HG02571 (cell line): ENCODE measurements around the gene NOX3.
"Not testable (repeated sequence)": the region's sequence is repeated elsewhere in the genome, so short reads cannot be mapped to it uniquely, and the experiment has no call there.

Experiments
- ATAC-seq: cut with Tn5 transposase; IDR thresholded peaks from one replicate; pipeline ENCODE4 v1.9.1; 2021; ENCODE audit warnings: mild to moderate bottlenecking, moderate library complexity; ENCODE audit not compliant: unreplicated experiment

The NOX3 gene, protein sequence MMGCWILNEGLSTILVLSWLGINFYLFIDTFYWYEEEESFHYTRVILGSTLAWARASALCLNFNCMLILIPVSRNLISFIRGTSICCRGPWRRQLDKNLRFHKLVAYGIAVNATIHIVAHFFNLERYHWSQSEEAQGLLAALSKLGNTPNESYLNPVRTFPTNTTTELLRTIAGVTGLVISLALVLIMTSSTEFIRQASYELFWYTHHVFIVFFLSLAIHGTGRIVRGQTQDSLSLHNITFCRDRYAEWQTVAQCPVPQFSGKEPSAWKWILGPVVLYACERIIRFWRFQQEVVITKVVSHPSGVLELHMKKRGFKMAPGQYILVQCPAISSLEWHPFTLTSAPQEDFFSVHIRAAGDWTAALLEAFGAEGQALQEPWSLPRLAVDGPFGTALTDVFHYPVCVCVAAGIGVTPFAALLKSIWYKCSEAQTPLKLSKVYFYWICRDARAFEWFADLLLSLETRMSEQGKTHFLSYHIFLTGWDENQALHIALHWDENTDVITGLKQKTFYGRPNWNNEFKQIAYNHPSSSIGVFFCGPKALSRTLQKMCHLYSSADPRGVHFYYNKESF

DNA sequence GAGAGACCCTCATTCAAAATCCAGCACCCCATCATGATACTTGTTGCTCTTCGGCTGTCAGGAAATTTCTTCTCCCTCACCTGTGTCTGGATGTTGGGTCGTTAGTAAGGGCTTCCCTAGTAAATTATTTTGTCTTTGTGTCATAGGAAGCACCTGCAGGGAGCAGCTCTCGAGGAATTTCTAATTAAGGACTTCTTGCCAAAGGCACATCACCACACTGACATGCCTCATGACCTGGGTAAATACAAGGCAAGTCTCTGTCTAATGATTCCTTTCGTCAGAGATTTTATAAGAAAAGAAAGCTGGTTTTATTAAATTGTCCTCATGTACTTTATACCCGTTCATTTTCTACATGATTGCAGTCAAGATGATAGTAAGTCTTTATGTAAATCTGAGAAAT is at the start of gene NOX3:
Gene NOX3 (minus strand): TSS at position 74 of the 400 bp plus-strand sequence. CDS start 39 bp downstream, at position 35.
- ATAC-seq: no peak

DNA sequence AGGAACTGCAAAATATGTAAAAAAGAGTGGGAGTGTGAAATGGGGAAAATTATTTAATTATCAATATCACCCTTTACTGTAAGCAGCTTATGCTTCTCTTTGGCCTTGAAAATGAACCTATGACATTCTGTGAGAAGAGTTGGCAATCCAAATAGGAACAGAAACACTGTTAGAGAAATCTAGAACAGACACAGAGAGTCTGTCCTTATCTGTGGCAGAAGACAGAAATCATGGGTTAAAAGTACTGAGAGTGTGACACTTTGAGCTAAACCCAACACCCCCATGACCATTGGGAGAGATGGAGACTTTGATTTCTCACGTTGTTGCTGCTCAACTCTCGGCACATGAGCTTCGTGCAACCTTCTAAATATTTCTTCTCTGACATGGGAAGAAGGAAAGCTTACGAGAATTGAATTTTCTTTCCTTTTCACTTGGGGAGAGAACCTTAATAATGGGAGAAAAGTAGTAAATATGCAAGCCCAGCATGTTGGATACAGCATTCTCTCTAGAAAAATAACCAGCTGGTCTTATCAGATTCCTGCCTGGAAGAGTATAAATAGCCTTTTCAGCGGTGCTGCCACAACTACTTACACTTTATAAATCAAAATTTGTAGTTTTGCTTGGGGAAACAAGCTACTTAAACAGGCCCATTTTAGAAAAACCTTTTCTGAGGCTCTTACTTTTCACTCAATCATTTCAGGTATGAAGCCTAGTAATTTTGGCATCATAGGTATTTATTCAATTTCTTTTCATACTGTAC is 49.4 kb upstream of the NOX3 start:
- no peak for ATAC-seq

DNA sequence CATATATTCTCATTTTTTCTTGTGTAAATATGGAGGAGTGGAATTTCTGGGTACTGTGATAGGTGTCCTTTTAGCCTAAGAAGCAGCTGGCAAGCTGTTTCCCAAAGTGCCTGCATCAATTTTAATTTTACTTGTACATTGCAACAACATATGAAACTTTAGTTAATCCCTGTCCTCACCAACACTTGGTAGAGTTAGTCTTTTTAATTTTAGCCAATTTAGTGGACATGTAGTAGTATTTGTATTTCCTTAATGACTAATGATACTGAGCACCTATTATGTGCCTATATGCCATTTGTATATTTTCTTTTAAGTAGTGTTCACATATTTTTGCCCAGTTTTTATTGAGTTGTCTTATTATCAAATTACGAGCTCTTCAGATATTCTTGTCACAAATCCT is 46.8 kb upstream of the NOX3 start:
- ATAC-seq: no peak

DNA sequence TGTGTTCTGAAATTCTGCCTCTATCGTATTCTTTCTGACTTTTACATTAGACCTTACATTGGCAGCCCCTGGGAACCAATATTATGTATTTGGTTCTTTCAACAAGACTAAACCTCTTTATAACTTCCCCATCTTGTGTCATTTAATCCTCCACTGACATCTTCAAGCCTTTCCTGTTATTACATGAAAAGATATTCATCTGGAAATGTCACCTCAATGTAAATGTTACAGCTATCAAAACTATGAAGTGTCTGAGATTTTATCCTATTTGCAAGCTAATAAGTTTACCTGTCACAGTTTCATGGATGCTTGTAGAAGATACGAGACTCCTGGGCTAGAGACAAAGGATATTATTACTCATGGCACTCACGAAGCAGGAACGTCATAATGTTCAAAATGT is 43.9 kb upstream of the NOX3 start:
- ATAC-seq: no peak

DNA sequence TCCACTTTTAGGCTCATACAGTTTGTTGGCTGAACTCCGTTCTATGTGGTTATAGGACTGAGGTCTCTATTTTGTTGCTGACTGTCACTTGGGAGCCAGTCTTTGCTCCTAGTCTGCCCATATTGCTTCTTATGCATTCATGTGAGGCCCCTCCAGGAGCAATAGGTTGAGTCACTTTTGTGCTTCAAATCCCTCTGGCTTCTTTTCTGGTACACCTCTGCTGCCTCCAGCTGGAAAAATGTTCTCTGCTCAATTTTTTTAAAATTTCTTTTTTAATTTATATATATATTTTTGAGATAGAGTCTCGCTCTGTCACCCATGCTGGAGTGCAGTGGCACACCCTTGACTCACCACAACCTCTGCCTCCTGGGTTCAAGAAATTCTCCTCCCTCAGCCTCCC is 42.7 kb upstream of the NOX3 start:
- ATAC-seq: no peak

DNA sequence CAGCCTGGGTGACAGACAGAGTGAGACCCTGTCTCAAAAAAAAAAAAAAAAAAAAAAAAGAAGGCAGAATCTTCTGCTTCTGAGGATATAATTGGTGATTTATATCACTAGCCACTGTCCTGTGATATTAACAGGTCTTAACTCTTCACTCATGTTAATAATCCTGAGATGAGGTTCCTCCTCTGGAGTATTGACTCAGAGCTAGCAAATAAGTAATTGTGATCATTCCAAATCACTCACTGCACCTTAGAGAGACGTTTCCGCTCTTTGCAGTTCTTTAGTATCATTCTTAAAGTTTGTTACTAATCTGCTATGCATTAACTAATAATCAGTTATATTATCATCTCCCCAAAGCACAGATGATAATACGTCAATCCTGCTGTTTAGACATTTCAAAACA is 41.6 kb upstream of the NOX3 start:
- ATAC-seq: no peak

DNA sequence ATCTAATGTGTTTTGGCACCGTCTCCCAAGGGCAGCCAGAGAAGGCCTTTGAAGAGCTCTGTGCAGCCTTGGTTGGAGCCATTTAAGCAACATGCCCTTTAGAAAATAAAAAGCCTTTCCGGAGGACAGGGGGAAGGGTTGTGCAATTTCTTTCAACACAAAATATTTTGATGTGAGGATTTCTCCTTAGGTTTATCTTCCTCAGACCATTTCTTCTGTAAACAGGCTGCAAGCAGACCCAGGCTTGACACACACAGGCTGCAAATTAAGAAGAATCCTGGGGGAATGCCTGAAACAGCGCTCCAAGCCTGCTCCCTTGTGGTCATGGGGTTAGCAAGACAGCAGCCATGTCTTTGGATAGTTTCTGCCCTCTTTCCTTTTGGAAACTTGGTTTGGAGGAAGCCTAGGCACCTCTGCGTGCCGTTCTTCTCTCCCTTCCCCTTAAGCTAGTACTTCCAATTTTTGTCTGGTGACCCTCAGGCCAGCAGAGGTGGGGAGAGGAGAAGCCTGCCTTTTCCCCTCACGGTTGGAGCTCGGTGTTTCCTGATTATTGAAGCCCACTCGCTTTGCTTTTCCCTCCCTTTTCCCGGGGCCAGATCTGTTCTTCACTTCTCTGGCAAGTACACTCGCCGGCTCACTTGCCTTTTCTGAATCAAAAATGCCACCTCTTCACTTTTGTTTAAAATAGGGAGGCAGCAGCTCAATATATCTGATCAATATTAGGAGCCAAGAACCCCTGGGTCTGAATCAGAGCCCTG is 39.6 kb upstream of the NOX3 start:
- ATAC-seq: no peak

DNA sequence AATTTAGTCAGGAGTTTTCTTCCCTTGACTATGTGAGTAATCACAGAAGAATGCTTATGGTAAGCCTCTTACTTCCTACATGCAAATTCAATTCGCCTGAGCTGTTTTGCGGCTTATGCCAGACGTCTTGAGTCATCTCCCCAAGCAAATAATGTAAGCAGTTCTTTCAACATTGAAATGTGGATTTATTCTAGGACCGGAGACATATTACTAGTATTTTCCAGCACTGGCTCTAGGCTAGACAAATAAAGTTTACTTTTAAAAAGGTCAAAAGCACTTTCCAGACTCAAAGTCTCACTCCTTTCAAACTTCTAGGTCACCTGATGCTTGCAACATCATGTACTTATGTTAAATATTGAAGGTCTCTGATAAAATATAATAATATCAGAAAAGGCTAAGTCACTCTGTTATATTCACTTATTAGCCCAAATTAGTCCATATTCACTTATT is 38.1 kb upstream of the NOX3 start:
- ATAC-seq: peak; percentile 89

DNA sequence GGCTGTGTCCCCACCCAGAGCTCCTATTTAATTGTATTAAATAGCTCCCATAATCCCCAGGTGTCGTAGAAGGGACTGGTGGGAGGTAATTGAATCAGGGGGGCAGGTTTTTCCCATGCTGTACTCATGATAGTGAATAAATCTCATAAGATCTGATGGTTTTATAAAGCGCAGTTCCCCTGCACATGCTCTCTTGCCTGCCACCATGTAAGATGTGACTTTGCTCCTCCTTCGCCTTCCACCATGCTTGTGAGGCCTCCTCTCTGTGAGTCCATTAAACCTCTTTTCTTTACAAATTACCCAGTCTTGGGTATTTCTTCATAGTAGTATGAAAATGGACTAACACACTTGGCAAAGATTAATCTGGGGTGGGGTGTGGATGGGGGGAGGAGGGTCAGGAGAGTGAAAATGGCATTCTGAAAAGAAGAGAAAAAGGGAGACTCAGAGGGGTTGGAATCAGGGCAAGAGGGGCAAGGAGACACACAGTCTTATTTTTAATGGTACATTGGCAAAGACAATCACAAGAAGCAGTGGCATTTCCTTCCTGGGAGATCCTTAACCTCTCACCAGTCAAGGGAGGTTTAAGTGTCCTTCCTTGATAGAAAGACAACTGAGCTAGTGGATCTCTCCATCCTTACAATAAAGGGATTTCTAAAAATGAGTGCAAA is 37.5 kb upstream of the NOX3 start:
- ATAC-seq: no peak

DNA sequence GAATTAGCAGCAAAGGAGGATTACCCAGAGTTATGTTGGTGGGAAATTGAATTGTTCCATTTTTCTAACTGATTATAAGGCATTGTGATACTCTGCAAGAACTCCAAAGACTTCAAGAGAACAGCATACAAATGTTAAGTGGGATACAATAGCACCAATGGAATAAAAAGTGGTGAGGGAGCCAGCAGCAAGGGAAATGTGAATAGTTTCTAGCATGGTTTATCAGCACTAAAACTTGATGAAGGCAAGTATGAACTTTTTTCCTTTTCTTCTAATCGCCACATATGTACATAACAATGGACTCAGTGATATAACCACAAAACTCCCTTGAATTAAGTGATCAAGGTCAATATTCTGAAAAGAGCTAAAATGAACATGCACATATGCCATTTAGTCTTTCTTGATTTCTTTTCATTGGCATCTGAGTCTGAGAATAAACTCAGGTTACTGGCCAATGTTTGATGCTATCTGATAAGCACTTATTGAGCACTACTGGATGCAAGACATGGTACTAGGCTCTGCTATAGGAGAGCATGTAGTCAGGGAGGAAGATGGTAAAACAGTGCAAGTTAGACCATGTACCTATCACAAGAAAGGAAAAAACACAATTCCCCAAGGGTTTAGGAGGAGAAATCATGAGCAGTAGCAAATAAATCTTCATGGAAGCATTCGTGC is 36.6 kb upstream of the NOX3 start:
- ATAC-seq: no peak

DNA sequence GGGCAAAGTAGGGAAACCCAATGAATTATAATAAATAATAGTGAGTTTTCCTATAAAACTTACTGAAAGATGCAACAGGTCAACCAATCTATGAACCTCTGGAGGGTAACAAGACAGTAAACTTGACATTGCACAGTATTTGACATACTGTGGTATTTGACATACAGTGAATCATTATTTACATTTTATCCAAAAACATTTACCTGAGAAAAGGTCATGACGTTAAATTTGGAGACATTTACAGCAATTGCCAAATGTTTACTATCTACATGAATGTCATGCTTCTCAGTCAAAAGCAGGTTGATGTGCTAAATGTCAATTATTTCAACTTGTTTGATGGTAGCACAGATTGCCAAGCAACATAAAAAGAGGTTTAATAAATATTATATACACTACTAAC is 35.8 kb upstream of the NOX3 start:
- no peak for ATAC-seq

DNA sequence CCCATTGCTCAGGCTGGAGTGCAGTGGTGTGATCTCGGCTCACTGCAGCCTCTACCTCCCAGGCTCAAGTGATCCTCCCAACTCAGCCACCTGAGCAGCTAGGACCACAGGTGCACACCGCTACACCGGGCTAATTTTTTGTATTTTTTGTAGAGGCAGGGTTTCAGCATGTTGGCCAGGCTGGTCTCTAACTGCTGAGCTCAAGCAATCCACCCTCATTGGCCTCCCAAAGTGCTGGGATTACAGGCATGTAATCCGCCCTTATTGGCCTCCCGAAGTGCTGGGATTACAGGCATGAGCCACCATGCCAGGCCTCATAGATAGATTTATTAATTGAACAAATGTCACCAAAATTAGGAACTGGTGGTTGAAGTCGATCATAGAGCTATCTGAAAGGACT is 32.6 kb upstream of the NOX3 start:
- ATAC-seq: not testable (repeated sequence)

DNA sequence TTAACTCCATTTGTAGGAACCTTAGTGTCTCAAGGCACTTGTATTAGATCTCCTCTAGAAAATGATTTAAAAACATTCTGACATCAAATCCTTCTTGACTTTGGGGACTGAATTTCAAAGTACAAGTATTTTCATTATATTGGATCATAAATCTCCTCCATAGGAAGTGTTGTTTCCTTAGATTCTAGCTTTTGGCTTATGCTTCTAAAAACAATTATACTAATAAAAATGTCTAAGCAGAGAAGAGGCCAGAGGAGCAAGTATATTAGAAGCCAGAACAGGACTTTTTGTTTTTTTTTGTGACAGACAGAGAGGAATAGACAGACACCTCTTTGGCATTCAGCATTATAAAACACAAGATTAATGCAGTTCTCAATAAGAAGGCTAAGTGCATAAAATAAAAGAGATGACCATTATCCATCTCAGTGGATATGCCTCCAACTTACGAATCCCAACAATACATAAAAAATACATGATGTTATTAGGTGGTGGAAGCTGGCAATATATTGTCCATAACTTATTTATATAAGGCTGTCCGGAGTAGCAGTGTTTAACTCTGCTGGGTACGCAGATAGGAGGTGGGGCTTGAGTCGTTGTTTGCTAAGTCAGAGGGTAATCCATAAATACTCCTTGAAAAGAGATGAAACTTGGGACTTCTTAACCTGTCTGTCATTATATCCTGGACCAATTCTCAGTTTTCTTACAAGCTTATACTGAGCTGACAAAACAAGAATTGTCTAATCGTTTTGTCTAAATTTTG is 31.9 kb upstream of the NOX3 start:
- no peak for ATAC-seq

DNA sequence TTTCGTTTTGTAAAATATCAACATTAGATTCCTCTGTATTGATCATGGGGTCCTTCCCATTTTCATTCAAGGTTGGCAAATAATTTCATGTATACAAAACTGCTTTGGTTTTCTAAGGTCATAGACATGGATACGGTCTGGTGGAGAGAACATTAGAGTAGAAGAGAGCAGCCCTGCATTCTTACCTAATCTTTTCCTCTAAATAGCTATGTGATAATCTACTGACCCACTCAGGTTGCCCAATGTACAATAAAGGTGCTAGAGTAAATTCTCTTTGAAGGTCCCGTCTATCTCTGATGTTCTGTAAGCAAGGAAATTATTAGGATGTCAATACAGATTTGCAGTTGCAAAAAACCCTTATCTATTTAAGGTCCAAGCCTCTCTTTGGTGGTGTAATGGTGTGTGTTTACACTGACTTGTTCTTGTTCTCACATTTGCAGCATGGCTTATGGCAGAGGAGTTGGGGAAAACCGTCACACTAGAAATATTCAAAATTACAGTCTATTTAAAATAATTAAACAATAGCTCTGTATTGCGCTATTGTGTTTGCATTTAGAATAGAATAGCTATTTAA is 31.2 kb upstream of the NOX3 start:
- no peak for ATAC-seq

DNA sequence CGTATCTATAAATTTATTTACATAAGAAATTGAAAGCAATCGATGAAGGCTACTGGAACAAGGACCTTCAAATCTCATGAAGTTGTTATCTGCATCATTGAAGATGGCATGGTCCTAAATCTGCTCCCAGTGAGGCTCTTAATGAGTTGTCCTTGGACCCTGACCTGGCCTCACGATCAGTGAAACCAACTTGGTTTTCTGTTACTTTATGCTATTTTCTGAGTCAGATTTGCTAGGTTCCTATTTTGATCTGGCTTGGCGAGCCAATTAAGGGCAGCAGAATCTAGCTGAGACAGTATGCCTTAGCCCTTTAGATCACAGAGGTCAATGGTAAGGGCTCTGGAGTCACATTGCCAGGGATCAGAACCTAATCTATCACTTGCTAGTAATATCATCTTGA is 30.1 kb upstream of the NOX3 start:
- no peak for ATAC-seq

DNA sequence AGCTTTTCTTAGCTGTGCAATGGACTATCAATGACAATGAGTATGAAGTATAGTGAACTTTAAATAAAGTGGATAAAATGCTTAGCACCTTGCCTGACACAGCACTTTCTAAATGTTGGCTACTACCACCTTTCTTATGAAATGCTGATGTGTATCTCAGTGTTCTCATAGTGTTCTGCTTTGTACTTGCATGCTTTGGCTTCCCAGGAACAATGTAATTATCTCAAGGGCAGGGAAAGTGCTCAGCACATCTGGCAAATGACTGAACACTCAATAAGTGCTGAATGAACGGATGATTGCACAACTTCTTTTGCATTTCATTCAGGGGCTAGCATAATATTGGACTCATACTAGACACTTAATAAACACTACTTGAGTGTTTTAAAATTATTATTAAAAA is 28.2 kb upstream of the NOX3 start:
- ATAC-seq: no peak

DNA sequence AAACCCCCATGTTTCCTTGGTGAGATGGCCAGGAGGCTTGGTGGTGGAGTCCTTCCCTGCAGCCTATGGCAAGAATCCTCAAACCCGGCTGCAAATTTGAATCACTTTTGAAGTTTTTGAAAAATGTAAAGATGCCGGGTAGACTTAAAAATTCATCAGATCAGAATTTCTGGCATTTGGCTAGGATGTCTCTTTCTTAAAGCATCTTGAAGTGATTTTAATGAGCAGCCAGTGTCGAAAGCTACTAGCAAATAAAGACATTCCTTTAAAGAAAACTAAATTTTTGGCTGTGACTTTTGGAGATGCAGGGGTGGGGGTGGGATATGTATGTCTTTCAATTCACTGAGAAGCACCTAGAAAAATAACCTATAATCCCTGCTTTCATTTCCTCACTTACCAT is 25.6 kb upstream of the NOX3 start:
- ATAC-seq: no peak

DNA sequence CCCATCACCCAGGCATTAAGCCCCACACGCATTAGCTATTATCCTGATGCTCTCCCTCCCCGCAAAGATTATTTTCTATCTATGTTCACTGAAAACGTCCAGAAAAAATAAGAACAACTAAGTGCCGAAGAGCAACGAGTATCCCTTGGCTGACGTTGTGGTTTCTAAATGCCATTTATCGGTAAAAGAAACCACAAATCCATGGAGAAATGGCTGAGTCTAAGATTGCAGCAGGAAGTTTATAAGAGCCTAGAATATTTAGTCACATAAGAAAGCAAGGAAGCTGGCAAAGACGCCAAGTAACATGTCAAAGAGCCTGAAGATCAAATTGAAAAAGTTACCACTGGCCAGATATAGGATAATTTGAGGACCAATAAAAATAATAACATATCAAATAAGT is 18.1 kb upstream of the NOX3 start:
- ATAC-seq: no peak

DNA sequence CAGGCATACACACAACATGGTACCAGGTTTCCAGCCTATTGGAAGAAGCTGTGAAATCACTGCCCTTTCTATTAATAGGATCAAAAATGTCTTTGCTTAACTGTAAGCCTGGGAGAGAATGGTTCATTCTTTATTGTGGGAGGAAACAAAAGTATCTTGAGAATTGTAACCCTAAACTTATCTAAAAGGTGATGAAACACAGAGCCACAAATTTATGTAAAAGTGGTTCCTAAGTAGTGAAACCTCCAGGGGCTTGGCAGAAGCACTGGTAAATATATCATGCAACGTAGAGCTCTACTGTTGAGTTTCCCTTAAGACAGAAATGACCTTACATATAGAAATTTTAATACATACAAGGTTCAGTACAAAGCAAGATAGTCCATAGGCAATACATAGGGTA is 17.2 kb upstream of the NOX3 start:
- ATAC-seq: no peak
